GM23338 (cell line): ENCODE data around the gene BBX. TPM values are rescaled to one million over a fixed set of nuclear protein-coding genes. Genes with fewer than 3 reads are reported as not detected.

Experiments used
- ATAC-seq: fragments of 200-7000 bp; cut with Tn5 transposase; 3 replicates; pipeline ENCODE4 v1.9.1; 2020
- DNase-seq: peaks from one replicate; pipeline ENCODE4 v3.0.0-alpha.2; 2015; ENCODE audit warnings: low spot score
- H2AFZ ChIP-seq: fragments of 200-600 bp; sonication (generic); 2 replicates; pipeline ENCODE4 v1.8.0; 2016; ENCODE audit warnings: antibody characterized with exemption, mild to moderate bottlenecking, moderate library complexity
- H3F3A ChIP-seq: fragments of 200-600 bp; sonication (generic); replicated peaks from 2 replicates; pipeline ENCODE4 v1.8.0; 2017; ENCODE audit warnings: antibody characterized with exemption, mixed run types, low read depth
- H3K27ac ChIP-seq: fragments of 200-600 bp; sonication (generic); 2 replicates; pipeline ENCODE4 v1.6.1; 2016; ENCODE audit warnings: low read depth
- H3K27me3 ChIP-seq: fragments of 200-600 bp; sonication (generic); 2 replicates; pipeline ENCODE4 v1.8.0; 2016; ENCODE audit warnings: mild to moderate bottlenecking, mixed run types, moderate library complexity; ENCODE audit not compliant: insufficient read depth
- H3K36me3 ChIP-seq: fragments of 200-600 bp; sonication (generic); 2 replicates; pipeline ENCODE4 v1.8.0; 2016; ENCODE audit warnings: mild to moderate bottlenecking; ENCODE audit not compliant: insufficient read depth
- H3K4me1 ChIP-seq: fragments of 200-600 bp; sonication (generic); 2 replicates; pipeline ENCODE4 v1.8.0; 2016; ENCODE audit warnings: mild to moderate bottlenecking, moderate library complexity; ENCODE audit not compliant: insufficient read depth
- H3K4me2 ChIP-seq: fragments of 200-600 bp; sonication (generic); 2 replicates; pipeline ENCODE4 v1.7.1; 2017; ENCODE audit warnings: mixed run types
- H3K4me3 ChIP-seq: fragments of 200-600 bp; sonication (generic); 2 replicates; pipeline ENCODE4 v1.6.1; 2016; ENCODE audit warnings: mixed run types
- H3K79me2 ChIP-seq: fragments of 200-600 bp; sonication (generic); replicated peaks from 2 replicates; pipeline ENCODE4 v1.8.0; 2017; ENCODE audit warnings: mild to moderate bottlenecking; ENCODE audit not compliant: insufficient read depth
- H3K9me2 ChIP-seq: fragments of 200-600 bp; sonication (generic); 2 replicates; pipeline ENCODE4 v1.8.0; 2017; ENCODE audit not compliant: insufficient read depth
- H4K20me1 ChIP-seq: fragments of 200-600 bp; sonication (generic); replicated peaks from 2 replicates; pipeline ENCODE4 v1.8.0; 2017; ENCODE audit warnings: mild to moderate bottlenecking; ENCODE audit not compliant: insufficient read depth
- H3K27ac Mint-ChIP-seq: 2 replicates; pipeline ENCODE4 v1.8.0; 2020; ENCODE audit warnings: inconsistent platforms, mild to moderate bottlenecking, moderate library complexity, mixed read lengths
- H3K27me3 Mint-ChIP-seq: 3 replicates; pipeline ENCODE4 v1.8.0; 2022; ENCODE audit warnings: low read depth, mild to moderate bottlenecking, moderate library complexity, mixed read lengths, inconsistent platforms; ENCODE audit not compliant: insufficient read depth, poor library complexity
- H3K36me3 Mint-ChIP-seq: 3 replicates; pipeline ENCODE4 v1.8.0; 2021; ENCODE audit warnings: low read depth, mild to moderate bottlenecking, inconsistent platforms, moderate library complexity, mixed read lengths
- H3K4me1 Mint-ChIP-seq: 3 replicates; pipeline ENCODE4 v1.8.0; 2020; ENCODE audit warnings: mild to moderate bottlenecking, inconsistent platforms, mixed read lengths
- H3K4me3 Mint-ChIP-seq: 3 replicates; pipeline ENCODE4 v1.8.0; 2021; ENCODE audit warnings: moderate library complexity, mild to moderate bottlenecking, inconsistent platforms, mixed read lengths
- H3K9me3 Mint-ChIP-seq: 3 replicates; pipeline ENCODE4 v1.8.0; 2020; ENCODE audit warnings: moderate library complexity, mild to moderate bottlenecking, inconsistent platforms, mixed read lengths
- ZNF114 ChIP-seq: fragments of 250-450 bp; sonication (Bioruptor Pico); IDR thresholded peaks from 2 replicates; pipeline ENCODE4 v1.5.0; 2020; ENCODE audit warnings: mild to moderate bottlenecking, moderate library complexity
- ZNF462 ChIP-seq: fragments of 250-450 bp; sonication (Bioruptor Pico); IDR thresholded peaks from 2 replicates; pipeline ENCODE4 v1.5.0; 2020; ENCODE audit warnings: mild to moderate bottlenecking, moderate library complexity
- polyA plus RNA-seq: library from polyadenylated mRNA; unstranded; fragments of >200 nt; fragmentation: Nextera tagmentation; extraction: Ambion mirVana; gene quantifications from 2 replicates; pipeline ENCODE4 v1.2.1, GENCODE V29; 2016
- total RNA-seq: library from RNA; depleted of rRNA; stranded (reverse); fragments of >200 nt; shearing (Covaris generic); gene quantifications from 2 replicates; pipeline ENCODE4 v1.2.3, GENCODE V29; 2014
- TF ChIP-seq, protein P1 (sequence below), 2 experiments: fragments of 200-600 bp in 1 of 2; sonication (generic) in 1 of 2; conservative IDR thresholded peaks; 2 replicates each; pipeline versions ENCODE4 v1.5.1 to v1.6.1; 2016 to 2017; ENCODE audit warnings: antibody characterized with exemption in 2 of 2, low read depth in 2 of 2, mild to moderate bottlenecking in 2 of 2, moderate library complexity in 1 of 2

The BBX gene
- total and polyA plus RNA-seq, 2 experiments from 2014 or later = 35.2 to 44.1 TPM

DNA sequence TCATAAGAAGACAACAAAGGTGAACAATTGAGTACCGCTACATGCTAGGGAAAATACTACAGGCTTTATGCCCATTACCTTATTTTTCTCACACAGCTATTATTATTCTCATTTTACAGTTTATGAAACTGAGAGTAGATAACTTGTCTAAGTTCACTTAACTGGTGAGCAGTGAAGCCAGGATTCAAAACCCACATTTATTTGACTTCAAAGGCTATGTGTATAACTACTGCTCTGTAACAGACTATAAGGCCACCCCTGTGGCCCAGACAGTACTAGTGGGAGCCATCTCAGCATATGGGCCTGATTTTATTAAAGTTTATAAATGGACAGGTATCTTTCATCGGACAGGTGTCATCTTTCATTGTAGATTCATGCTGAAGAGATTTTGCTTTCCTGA, 14.4 kb upstream of the BBX start (continued):
- no peak for TF ChIP-seq ZNF462 (CRISPR knock-in tag)

GRCh38 chr3:107512108-107512507, 10.7 kb upstream of the BBX start:
- Histone ChIP-seq H3K4me3 (no peak overlapping the region), H3K36me3 (no peaks in the 10 kb centered on the region), H3K4me2 (no peak overlapping the region), H4K20me1 (no peaks in the 10 kb centered on the region), H3K4me1 (no peaks in the 10 kb centered on the region), H3F3A (no peaks in the 10 kb centered on the region), H3K27me3 (no peaks in the 10 kb centered on the region), H3K79me2 (no peaks in the 10 kb centered on the region), H3K9me2 (no peaks in the 10 kb centered on the region), H3K27ac (no peak overlapping the region), H2AFZ (no peak overlapping the region; the same call in 1 of the 2 replicates)
- Mint-ChIP-seq H3K9me3 (no peaks in the 10 kb centered on the region), H3K4me1 (no peaks in the 10 kb centered on the region), H3K36me3 (no peaks in the 10 kb centered on the region), H3K4me3 (no peak overlapping the region), H3K27ac (no peak overlapping the region), H3K27me3 (peaks cover 2% of the 10 kb centered on the region)
- DNase-seq = peak; percentile 22
- TF ChIP-seq, protein P1, sequence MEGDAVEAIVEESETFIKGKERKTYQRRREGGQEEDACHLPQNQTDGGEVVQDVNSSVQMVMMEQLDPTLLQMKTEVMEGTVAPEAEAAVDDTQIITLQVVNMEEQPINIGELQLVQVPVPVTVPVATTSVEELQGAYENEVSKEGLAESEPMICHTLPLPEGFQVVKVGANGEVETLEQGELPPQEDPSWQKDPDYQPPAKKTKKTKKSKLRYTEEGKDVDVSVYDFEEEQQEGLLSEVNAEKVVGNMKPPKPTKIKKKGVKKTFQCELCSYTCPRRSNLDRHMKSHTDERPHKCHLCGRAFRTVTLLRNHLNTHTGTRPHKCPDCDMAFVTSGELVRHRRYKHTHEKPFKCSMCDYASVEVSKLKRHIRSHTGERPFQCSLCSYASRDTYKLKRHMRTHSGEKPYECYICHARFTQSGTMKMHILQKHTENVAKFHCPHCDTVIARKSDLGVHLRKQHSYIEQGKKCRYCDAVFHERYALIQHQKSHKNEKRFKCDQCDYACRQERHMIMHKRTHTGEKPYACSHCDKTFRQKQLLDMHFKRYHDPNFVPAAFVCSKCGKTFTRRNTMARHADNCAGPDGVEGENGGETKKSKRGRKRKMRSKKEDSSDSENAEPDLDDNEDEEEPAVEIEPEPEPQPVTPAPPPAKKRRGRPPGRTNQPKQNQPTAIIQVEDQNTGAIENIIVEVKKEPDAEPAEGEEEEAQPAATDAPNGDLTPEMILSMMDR (conservative IDR thresholded peaks at IDR 0.05; ENCODE audit: low read depth in 2 of 2) = peak; percentile 36 to 54
- no peak for TF ChIP-seq ZNF114 (CRISPR knock-in tag)
- peak; percentile 49; the same call in 2 of the 3 replicates for ATAC-seq
